ENCODE data around the gene ZFP36L1. TPM values are rescaled to one million over a fixed set of nuclear protein-coding genes. Genes with fewer than 3 reads are reported as not detected.

Gene ZFP36L1
- total and polyA plus RNA-seq, 10 of the 15 experiments (the other 5 are each of a cell fraction or from before 2014, with no cell fraction given), result 22.0 to 184 (median 66.1) TPM

DNA sequence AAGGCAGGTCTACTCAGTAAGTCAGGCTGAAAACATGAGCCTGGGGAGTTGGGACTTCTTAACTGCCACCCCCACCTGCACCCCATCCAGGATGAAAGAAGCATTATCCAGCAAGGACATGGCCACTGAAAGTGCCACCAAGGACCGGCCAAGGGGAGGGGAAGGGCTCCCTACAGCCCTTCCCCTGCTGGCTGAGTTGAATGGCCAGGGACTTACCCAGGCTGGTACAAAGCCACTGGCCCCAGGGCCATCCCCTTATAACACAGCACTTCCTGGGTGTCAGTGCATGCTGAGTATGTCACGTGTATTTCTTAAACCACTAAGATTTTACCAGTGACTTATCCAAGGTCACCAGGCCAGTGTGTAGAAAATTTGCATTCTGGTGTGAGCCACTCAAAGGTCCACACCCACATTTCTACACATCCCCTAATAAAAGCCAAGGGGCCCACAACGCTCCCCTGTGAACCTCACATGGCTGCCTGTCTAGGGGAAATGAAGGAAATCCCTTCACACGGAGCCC is 29.3 kb upstream of the ZFP36L1 start (continued):
- TF ChIP-seq, protein P1, sequence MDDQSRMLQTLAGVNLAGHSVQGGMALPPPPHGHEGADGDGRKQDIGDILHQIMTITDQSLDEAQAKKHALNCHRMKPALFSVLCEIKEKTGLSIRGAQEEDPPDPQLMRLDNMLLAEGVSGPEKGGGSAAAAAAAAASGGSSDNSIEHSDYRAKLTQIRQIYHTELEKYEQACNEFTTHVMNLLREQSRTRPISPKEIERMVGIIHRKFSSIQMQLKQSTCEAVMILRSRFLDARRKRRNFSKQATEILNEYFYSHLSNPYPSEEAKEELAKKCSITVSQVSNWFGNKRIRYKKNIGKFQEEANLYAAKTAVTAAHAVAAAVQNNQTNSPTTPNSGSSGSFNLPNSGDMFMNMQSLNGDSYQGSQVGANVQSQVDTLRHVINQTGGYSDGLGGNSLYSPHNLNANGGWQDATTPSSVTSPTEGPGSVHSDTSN (IDR thresholded peaks at IDR 0.05; ENCODE audit: insufficient replicate concordance, low read depth, low read length), result no peak
- TF ChIP-seq TCF12 (IDR thresholded peaks at IDR 0.05; ENCODE audit: low read depth, low read length), result 0 out of 2 replicates have a peak, but pooled peaks have one; percentile 12
- TF ChIP-seq HDAC6 (IDR thresholded peaks at IDR 0.05; ENCODE audit: unreplicated experiment), result no peak
- no peak; the same call in 1 of the 2 replicates for TF ChIP-seq LARP7 (IDR thresholded peaks at IDR 0.05)
- TF ChIP-seq, protein P2, sequence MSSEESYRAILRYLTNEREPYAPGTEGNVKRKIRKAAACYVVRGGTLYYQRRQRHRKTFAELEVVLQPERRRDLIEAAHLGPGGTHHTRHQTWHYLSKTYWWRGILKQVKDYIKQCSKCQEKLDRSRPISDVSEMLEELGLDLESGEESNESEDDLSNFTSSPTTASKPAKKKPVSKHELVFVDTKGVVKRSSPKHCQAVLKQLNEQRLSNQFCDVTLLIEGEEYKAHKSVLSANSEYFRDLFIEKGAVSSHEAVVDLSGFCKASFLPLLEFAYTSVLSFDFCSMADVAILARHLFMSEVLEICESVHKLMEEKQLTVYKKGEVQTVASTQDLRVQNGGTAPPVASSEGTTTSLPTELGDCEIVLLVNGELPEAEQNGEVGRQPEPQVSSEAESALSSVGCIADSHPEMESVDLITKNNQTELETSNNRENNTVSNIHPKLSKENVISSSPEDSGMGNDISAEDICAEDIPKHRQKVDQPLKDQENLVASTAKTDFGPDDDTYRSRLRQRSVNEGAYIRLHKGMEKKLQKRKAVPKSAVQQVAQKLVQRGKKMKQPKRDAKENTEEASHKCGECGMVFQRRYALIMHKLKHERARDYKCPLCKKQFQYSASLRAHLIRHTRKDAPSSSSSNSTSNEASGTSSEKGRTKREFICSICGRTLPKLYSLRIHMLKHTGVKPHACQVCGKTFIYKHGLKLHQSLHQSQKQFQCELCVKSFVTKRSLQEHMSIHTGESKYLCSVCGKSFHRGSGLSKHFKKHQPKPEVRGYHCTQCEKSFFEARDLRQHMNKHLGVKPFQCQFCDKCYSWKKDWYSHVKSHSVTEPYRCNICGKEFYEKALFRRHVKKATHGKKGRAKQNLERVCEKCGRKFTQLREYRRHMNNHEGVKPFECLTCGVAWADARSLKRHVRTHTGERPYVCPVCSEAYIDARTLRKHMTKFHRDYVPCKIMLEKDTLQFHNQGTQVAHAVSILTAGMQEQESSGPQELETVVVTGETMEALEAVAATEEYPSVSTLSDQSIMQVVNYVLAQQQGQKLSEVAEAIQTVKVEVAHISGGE (CRISPR knock-in tag; IDR thresholded peaks at IDR 0.05), result no peak
- TF ChIP-seq CBX5 (IDR thresholded peaks at IDR 0.05; ENCODE audit: low read depth), result no peak
- TF ChIP-seq PML (IDR thresholded peaks at IDR 0.05; ENCODE audit: low read length), result no peak
- TF ChIP-seq RCOR1 (conservative IDR thresholded peaks at IDR 0.05; ENCODE audit: low read depth, low read length), result no peak
- TF ChIP-seq SMAD5 (IDR thresholded peaks at IDR 0.05; ENCODE audit: low read depth), result no peak
- TF ChIP-seq, protein P3, sequence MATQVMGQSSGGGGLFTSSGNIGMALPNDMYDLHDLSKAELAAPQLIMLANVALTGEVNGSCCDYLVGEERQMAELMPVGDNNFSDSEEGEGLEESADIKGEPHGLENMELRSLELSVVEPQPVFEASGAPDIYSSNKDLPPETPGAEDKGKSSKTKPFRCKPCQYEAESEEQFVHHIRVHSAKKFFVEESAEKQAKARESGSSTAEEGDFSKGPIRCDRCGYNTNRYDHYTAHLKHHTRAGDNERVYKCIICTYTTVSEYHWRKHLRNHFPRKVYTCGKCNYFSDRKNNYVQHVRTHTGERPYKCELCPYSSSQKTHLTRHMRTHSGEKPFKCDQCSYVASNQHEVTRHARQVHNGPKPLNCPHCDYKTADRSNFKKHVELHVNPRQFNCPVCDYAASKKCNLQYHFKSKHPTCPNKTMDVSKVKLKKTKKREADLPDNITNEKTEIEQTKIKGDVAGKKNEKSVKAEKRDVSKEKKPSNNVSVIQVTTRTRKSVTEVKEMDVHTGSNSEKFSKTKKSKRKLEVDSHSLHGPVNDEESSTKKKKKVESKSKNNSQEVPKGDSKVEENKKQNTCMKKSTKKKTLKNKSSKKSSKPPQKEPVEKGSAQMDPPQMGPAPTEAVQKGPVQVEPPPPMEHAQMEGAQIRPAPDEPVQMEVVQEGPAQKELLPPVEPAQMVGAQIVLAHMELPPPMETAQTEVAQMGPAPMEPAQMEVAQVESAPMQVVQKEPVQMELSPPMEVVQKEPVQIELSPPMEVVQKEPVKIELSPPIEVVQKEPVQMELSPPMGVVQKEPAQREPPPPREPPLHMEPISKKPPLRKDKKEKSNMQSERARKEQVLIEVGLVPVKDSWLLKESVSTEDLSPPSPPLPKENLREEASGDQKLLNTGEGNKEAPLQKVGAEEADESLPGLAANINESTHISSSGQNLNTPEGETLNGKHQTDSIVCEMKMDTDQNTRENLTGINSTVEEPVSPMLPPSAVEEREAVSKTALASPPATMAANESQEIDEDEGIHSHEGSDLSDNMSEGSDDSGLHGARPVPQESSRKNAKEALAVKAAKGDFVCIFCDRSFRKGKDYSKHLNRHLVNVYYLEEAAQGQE (IDR thresholded peaks at IDR 0.05; ENCODE audit: low read depth, low read length), result no peak
- TF ChIP-seq IRF4 (IDR thresholded peaks at IDR 0.05; ENCODE audit: low read depth, low read length), result peak; percentile 41; the same call in 1 of the 2 replicates
- TF ChIP-seq SUZ12 (IDR thresholded peaks at IDR 0.05; ENCODE audit: unreplicated experiment), result no peak
- peak; percentile 94 for TF ChIP-seq RAD51 (IDR thresholded peaks at IDR 0.05)
- TF ChIP-seq, protein P4, sequence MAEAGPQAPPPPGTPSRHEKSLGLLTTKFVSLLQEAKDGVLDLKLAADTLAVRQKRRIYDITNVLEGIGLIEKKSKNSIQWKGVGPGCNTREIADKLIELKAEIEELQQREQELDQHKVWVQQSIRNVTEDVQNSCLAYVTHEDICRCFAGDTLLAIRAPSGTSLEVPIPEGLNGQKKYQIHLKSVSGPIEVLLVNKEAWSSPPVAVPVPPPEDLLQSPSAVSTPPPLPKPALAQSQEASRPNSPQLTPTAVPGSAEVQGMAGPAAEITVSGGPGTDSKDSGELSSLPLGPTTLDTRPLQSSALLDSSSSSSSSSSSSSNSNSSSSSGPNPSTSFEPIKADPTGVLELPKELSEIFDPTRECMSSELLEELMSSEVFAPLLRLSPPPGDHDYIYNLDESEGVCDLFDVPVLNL (IDR thresholded peaks at IDR 0.05; ENCODE audit: low read depth, low read length), result no peak
- TF ChIP-seq SIN3A (IDR thresholded peaks at IDR 0.05; ENCODE audit: low read depth, low read length), result no peak
- TF ChIP-seq IKZF2 (IDR thresholded peaks at IDR 0.05), result peak; percentile 16 to 49; a peak in 1 of 4 replicates
- peak; percentile 61; the same call in 1 of the 2 replicates for TF ChIP-seq CBFB (IDR thresholded peaks at IDR 0.05; ENCODE audit: low read depth)
- no peak; the same call in 1 of the 2 replicates for TF ChIP-seq DPF2 (IDR thresholded peaks at IDR 0.05)
- TF ChIP-seq SRF (IDR thresholded peaks at IDR 0.05; ENCODE audit: low read depth in 2 of 2, low read length in 2 of 2), result no peak

Measured in GM12878 (cell line).